Measurements from ENCODE around the gene MORN4.
"Not testable (repeated sequence)": the region's sequence is repeated elsewhere in the genome, so short reads cannot be mapped to it uniquely, and the experiment has no call there.

Gene MORN4

DNA sequence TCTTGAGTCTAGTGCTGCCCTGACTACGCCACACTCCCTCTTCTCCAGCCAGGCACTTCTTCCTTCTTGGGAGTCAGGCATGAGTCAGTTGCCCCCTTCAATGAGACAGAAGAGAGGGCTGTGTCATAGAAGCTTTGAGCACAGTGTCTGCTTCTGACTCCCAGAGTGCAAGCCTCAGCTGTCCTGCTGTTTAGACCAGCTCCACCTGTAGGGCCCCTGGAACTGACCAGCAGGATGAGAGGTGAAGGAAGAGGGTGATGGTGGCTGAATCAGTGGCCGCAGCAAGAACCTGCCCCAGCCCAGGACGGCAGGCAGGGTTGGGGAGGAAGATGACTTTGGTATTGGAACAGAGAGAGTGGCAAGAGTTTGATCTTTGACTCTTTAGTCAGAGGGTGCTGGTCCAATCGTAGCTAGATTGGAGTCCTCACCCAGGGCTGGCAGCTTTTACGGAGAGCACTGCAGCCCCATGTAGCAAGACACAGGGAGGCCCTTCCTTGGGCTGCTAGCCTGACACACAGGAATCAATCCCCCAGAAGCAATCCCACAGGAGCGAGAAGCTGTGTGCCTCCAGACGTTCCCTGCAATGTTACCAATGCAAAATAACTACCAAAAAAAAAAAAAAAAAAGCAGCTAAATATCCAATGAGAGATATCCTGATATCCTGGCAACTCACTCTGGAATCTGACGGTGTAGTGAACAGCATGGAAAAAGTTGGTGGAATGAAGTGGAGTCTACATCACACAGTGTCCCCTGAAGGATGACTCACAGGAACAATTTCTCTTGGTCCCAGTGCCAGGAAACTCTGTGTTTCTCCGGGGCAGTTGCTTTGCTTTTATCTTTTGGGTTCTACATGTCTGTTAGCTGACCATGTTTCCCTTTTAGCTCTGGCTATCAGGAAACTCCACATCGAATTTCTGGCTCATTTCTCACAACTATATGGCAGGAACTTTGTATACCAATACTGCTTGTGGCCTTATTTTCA, 36.9 kb downstream of the MORN4 start:
- DNase-seq = no peak

DNA sequence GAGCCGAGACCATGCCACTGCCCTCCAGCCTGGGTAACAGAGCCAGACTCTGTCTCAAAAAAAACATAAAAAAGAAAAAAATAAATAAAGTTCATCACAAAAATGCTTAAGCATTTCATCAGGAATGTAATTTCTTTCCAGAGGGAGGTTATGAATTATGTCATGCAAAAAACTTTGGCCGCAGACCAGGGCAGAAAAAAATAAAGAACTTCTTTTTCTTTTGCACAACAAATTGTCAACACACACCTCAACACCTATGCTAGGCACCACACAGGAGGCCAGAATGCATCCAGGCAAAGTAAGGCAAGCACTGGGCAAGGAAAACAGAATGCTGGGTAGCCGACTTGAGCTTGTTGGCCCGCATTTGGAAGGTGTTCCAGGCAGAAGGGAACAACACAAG, 39.9 kb downstream of the MORN4 start:
- no peak for DNase-seq

- no peak for DNase-seq
Observed at GRCh38 chr10:97590748-97591495, 42.4 kb downstream of the MORN4 start.

GRCh38 chr10:97590082-97590747, 43.1 kb downstream of the MORN4 start:
- DNase-seq = no peak

- DNase-seq = no peak
Observed at GRCh38 chr10:97589479-97589878, 43.8 kb downstream of the MORN4 start, which contains the start of gene C10orf62. Gene C10orf62, plus strand, starts transcription at chr10:97589721. Its CDS starts 177 bp downstream, at chr10:97589898.

DNA sequence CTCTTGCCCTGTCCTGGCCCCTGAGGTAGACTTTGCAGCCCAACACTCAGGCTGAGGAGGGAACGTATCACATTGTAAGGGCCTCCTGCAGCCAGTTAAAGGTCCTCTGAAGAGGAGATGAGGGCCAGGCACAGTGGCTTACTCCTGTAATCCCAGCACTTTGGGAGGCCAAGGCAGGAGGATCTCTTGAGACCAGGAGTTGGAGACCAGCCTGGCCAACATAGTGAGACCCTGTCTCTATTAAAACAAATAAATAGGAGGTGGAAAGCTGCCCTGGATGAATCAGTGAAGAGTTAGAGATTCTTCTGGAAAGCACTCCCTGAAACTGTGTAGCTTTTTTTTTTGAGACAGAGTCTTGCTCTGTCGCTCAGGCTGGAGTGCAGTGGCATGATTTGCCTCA, 46.1 kb downstream of the MORN4 start:
- DNase-seq = no peak

GRCh38 chr10:97585439-97585811, 47.9 kb downstream of the MORN4 start:
- DNase-seq = no peak

- no peak for DNase-seq
Observed at GRCh38 chr10:97584798-97585438, 48.4 kb downstream of the MORN4 start.

- DNase-seq = no peak
Observed at GRCh38 chr10:97584060-97584797, 49.1 kb downstream of the MORN4 start, which contains the start of gene HOGA1. Gene HOGA1, plus strand, starts transcription at chr10:97584389. Its CDS starts 315 bp downstream, at chr10:97584704.

DNA sequence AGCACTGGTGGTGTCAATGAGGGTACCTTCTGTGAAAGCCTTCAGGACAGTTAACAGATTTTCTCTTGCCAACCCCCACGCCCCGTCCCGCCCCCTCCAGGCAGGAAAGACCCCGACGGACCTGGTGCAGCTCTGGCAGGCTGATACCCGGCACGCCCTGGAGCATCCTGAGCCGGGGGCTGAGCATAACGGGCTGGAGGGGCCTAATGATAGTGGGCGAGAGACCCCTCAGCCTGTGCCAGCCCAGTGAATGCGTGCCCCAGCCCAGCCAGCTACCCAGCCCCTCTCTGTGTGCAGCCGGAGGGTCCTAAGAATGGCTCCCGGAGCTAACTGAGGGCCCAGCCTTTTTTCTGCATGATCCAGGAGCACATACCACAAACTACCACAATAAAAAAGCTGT, 49.8 kb downstream of the MORN4 start:
- no peak for DNase-seq

- DNase-seq = no peak
Observed at GRCh38 chr10:97582169-97582568, 51.1 kb downstream of the MORN4 start.

- DNase-seq = no peak
Observed at GRCh38 chr10:97580421-97581367, 52.6 kb downstream of the MORN4 start.

DNA sequence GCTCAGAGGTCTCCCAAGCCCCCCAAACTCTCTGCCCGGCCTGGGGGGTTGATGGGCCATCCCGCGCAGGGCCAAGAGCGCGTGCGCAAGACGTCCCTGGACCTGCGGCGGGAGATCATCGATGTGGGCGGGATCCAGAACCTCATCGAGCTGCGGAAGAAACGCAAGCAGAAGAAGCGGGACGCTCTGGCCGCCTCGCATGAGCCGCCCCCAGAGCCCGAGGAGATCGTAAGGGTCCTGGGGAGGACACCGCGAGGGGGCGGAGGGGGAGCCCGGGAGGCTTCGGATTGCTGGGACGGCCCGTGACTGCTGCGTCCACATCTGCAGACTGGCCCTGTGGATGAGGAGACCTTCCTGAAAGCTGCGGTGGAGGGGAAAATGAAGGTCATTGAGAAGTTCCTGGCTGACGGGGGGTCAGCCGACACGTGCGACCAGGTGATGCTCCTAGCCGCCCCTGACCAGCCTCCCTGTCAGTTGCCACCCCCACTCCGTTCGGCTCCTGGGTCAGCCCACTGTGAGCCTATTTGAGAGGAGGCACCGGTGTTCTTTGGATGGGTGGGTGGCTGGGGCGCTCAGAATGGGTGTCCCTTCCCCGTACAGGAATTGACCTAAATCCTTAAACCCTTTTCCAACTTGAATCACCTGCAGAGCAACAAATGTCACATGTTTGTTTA, 55.0 kb downstream of the MORN4 start:
- no peak for DNase-seq

- no peak for DNase-seq
Observed at GRCh38 chr10:97577701-97578100, 55.6 kb downstream of the MORN4 start.

- not testable (repeated sequence) for DNase-seq
Observed at GRCh38 chr10:97576487-97576886, 56.8 kb downstream of the MORN4 start.

GRCh38 chr10:97575127-97575668, 58.1 kb downstream of the MORN4 start:
- DNase-seq = no peak

- DNase-seq = no peak
Observed at GRCh38 chr10:97574374-97575126, 58.8 kb downstream of the MORN4 start.

DNA sequence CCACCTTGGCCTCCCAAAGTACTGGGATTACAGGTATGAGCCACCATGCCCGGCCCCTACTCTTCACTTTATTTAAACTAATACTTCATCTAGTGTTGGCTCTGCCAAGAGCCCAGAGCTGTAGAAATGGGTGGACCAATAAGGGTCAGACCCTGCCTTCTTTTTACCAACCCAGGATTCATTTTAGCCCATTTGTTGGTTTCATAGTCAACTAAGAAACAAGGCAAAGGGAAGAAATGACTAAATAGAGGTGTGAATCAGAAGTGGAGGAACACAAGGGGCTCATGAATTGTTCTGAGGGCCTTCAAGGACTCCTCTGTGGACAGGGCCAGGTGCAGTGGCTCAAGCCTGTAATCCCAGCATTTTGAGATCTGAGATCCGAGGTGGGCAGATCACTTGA, 59.6 kb downstream of the MORN4 start:
- no peak for DNase-seq

DNA sequence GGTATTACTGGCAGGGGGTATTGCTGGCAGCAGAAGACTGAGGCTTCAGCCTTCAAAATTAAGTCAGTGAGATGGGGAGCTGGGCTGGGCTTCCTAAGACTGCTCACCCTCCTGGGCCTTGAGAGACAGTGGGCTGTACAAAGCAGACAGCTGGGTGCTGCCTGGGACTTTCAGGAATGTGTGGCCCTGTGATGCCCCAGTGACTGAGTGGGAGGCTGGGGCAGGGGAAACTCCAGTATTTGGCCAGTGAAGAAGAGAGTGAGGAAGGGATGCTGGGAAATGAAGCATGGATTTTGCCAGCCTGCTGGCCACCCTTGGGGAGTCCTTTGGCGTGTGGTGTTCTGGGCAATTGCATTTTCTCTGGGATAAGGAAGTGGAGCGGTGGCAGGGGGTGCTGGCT, 60.3 kb downstream of the MORN4 start:
- no peak for DNase-seq

Data from stimulated activated CD4-positive, alpha-beta T cell treated with anti-CD3 and anti-CD28 coated beads, Interleukin-4, amount 100 ng/mL, for 1 hour (primary cell).